K562 (cell line): Measurements from ENCODE around the gene STX1B. TPM values are rescaled to one million over a fixed set of nuclear protein-coding genes. Genes with fewer than 3 reads are reported as not detected.

Experiments
- ATAC-seq: fragments of 200-7000 bp; cut with Tn5 transposase; 3 replicates; pipeline ENCODE4 v1.9.1; 2020; ENCODE audit warnings: moderate library complexity
- BruUV-seq: library from RNA; stranded (reverse); fragments of 400-500 nt; replicated peaks from 2 replicates; lab custom pipeline; 2021; lab: Mats Ljungman, UMichigan
- CTCF ChIA-PET: fragments of 300-600 bp; formaldehyde crosslinking; extraction: SDS; loops from one replicate; lab custom pipeline; 2021; ENCODE audit warnings: low intra/inter-chr PET ratio; lab: Yijun Ruan, JAX
- POLR2A ChIA-PET: fragments of 300-600, 350-650 bp; sonication (Branson Sonifier 250); formaldehyde crosslinking; extraction: SDS; loops from one replicate; lab custom pipeline; 2021; ENCODE audit warnings: antibody characterized with exemption, inconsistent platforms; lab: Yijun Ruan, JAX
- DNase-seq, 4 experiments: peaks; one replicate each; pipeline versions ENCODE4 v3.0.0 to v3.0.0-alpha.2; 2011 to 2018; ENCODE audit warnings: low spot score in 3 of 4, mixed read lengths in 3 of 4; ENCODE audit errors: extremely low read depth in 1 of 4
- FAIRE-seq: peaks from 2 replicates; lab custom pipeline; 2011; peaks lifted over from hg19 to GRCh38; lab: Jason Lieb, UNC
- H2AFZ ChIP-seq: 2 replicates; pipeline ENCODE4 v1.6.0; 2011; ENCODE audit warnings: low read depth, low read length, control low read depth, inconsistent platforms
- H3K27ac ChIP-seq: fragments of 200-600 bp; 3 replicates; pipeline ENCODE4 v1.8.0; 2011; ENCODE audit warnings: low read depth, mild to moderate bottlenecking, control low read depth, inconsistent platforms, low read length, moderate library complexity, mixed read lengths; ENCODE audit errors: extremely low read depth
- H3K27me3 ChIP-seq, 2 experiments: fragments of 300-600 bp in 1 of 2; 2 replicates in 1 of 2; 3 replicates in 1 of 2; pipeline versions ENCODE4 v1.6.0 to v1.8.0; 2011; ENCODE audit warnings: inconsistent platforms in 2 of 2, low read length in 2 of 2, mild to moderate bottlenecking in 1 of 2, mixed read lengths in 1 of 2, moderate library complexity in 1 of 2; ENCODE audit not compliant: control insufficient read depth in 2 of 2, insufficient read depth in 2 of 2
- H3K36me3 ChIP-seq: fragments of 300-600 bp; 3 replicates; pipeline ENCODE4 v1.8.0; 2011; ENCODE audit warnings: mild to moderate bottlenecking, low read length, inconsistent platforms; ENCODE audit not compliant: control insufficient read depth, insufficient read depth
- H3K4me1 ChIP-seq, 2 experiments: fragments of 200-600 bp in 1 of 2; replicated peaks in 1 of 2; 2 replicates in 1 of 2; 3 replicates in 1 of 2; pipeline versions ENCODE4 v1.5.1 to v1.8.0; 2011; ENCODE audit warnings: inconsistent platforms in 2 of 2, low read length in 2 of 2, mild to moderate bottlenecking in 1 of 2, mixed read lengths in 1 of 2, moderate library complexity in 1 of 2; ENCODE audit not compliant: control insufficient read depth in 2 of 2, insufficient read depth in 2 of 2
- H3K4me2 ChIP-seq: 2 replicates; pipeline ENCODE4 v1.6.1; 2011; ENCODE audit warnings: low read length, control low read depth, inconsistent platforms, mixed read lengths; ENCODE audit not compliant: insufficient read depth
- H3K4me3 ChIP-seq: fragments of 200-600 bp; sonication (generic), shearing (Covaris generic); 2 replicates; pipeline ENCODE4 v1.5.1; 2016; ENCODE audit warnings: control low read depth, inconsistent platforms
- H3K79me2 ChIP-seq: fragments of 200-600 bp; 3 replicates; pipeline ENCODE4 v1.8.0; 2011; ENCODE audit warnings: low read length, inconsistent platforms; ENCODE audit not compliant: control insufficient read depth, insufficient read depth
- H3K9ac ChIP-seq, 2 experiments: 2 replicates each; pipeline versions ENCODE4 v1.6.0 to v1.6.1; 2011; ENCODE audit warnings: low read depth in 2 of 2, low read length in 2 of 2, control low read depth in 1 of 2, inconsistent platforms in 1 of 2, mild to moderate bottlenecking in 1 of 2, mixed read lengths in 1 of 2; ENCODE audit not compliant: insufficient read depth in 1 of 2
- H3K9me1 ChIP-seq: one replicate; pipeline ENCODE4 v1.6.0; 2011; ENCODE audit warnings: inconsistent platforms, mild to moderate bottlenecking, low read length, moderate library complexity; ENCODE audit not compliant: control insufficient read depth, insufficient read depth
- H3K9me3 ChIP-seq: replicated peaks from 2 replicates; pipeline ENCODE4 v1.5.1; 2011; ENCODE audit warnings: low read depth, low read length, inconsistent platforms; ENCODE audit not compliant: control insufficient read depth, insufficient read depth
- H4K20me1 ChIP-seq: replicated peaks from 2 replicates; pipeline ENCODE4 v1.6.1; 2011; ENCODE audit warnings: low read length, inconsistent platforms, mixed read lengths; ENCODE audit not compliant: control insufficient read depth, insufficient read depth
- CBX8 ChIP-seq: fragments of 200-600 bp; sonication (generic); IDR thresholded peaks from 2 replicates; pipeline ENCODE4 v1.6.1; 2012; ENCODE audit warnings: borderline replicate concordance, mixed run types, low read depth, mild to moderate bottlenecking, moderate library complexity, mixed read lengths, low read length, control low read depth, inconsistent platforms; ENCODE audit not compliant: poor library complexity, severe bottlenecking; ENCODE audit errors: extremely low read depth
- NCOA6 ChIP-seq: fragments of 450-650 bp; IDR thresholded peaks from 2 replicates; pipeline ENCODE4 v1.6.1; 2017; ENCODE audit warnings: mild to moderate bottlenecking
- NEUROD1 ChIP-seq: fragments of 150-350 bp; IDR thresholded peaks from 2 replicates; pipeline ENCODE4 v1.6.1; 2014; ENCODE audit warnings: borderline replicate concordance, low read length, low read depth; ENCODE audit not compliant: partially characterized antibody
- RBFOX2 ChIP-seq: fragments of 200-400 bp; formaldehyde crosslinking; IDR thresholded peaks from 2 replicates; pipeline ENCODE4 v1.6.1; 2017; ENCODE audit warnings: low read depth, mild to moderate bottlenecking, low read length, moderate library complexity
- WGBS: fragments of 100-300 bp; shearing (Covaris generic); methylation state at CpG from one replicate; pipeline ENCODE4 v1.1.6; 2016; ENCODE audit warnings: low coverage, mixed read lengths; ENCODE audit not compliant: insufficient coverage; ENCODE audit errors: missing lambda C conversion rate; 5-methylcytosine and 5-hydroxymethylcytosine counted together
- in situ Hi-C: fragments of 300-500 bp; cut with MboI; formaldehyde crosslinking; loops from 4 replicates; pipeline ENCODE4 v1.15.0; 2018; ENCODE audit warnings: inconsistent platforms, mixed read lengths
- intact Hi-C: fragments of 100-400 bp; cut with micrococcal nuclease; formaldehyde crosslinking; loops from 2 replicates; pipeline ENCODE4 v1.14.2; 2022
- polyA plus RNA-seq, 8 experiments: library from polyadenylated mRNA; depleted of rRNA in 4 of 8; stranded (reverse) in 5 of 8; unstranded in 3 of 8; fragments of >200 nt; fragmentation: Nextera tagmentation in 2 of 8; fragmentation: Illumina TruSeq in 1 of 8; extraction: Ambion mirVana in 2 of 8; extraction: Trizol in 1 of 8; gene quantifications; 2 replicates each; pipeline versions ENCODE4 v1.2.1 to v1.2.3, GENCODE V29; 2011 to 2014; ENCODE audit warnings: inconsistent platforms in 1 of 8, missing spikeins in 1 of 8
- total RNA-seq, 7 experiments: library from RNA; depleted of rRNA in 6 of 7; stranded (reverse); fragments of >200 nt in 6 of 7; fragmentation: Illumina TruSeq in 2 of 7; extraction: Trizol in 2 of 7; gene quantifications; 2 replicates each; pipeline versions ENCODE4 v1.2.1 to v1.2.3, GENCODE V29; 2011 to 2021; ENCODE audit warnings: low replicate concordance in 1 of 7
- TF ChIP-seq, protein P1 (sequence below): sonication (generic); formaldehyde crosslinking; IDR thresholded peaks from 2 replicates; pipeline ENCODE4 v1.8.1; 2023; ENCODE audit warnings: mild to moderate bottlenecking, missing genetic modification reagents
- TF ChIP-seq, protein P2 (sequence below): fragments of 250-450 bp; sonication (Bioruptor Pico); IDR thresholded peaks from 2 replicates; pipeline ENCODE4 v1.6.1; 2021; ENCODE audit warnings: mild to moderate bottlenecking
- TF ChIP-seq, protein P3 (sequence below), 3 experiments: fragments of 200-800 bp in 1 of 3; fragments of 250-450 bp in 1 of 3; fragments of 450-650 bp in 1 of 3; sonication (Bioruptor Pico) in 1 of 3; sonication (Bioruptor generic) in 1 of 3; formaldehyde crosslinking in 1 of 3; IDR thresholded peaks; 2 replicates each; pipeline versions ENCODE4 v1.6.1 to v1.8.0; 2016 to 2022; ENCODE audit warnings: mild to moderate bottlenecking in 2 of 3, missing genetic modification characterization in 2 of 3, missing compliant biosample characterization in 1 of 3, moderate library complexity in 1 of 3
- TF ChIP-seq, protein P4 (sequence below): sonication (generic); formaldehyde crosslinking; IDR thresholded peaks from 2 replicates; pipeline ENCODE4 v1.8.0; 2022; ENCODE audit warnings: missing genetic modification reagents, mild to moderate bottlenecking, borderline replicate concordance

STX1B gene
- total and polyA plus RNA-seq, 9 of the 15 experiments (the other 6 are each of a cell fraction or from before 2014, with no cell fraction given) = 0.07 to 2.5 (median 0.86) TPM

DNA sequence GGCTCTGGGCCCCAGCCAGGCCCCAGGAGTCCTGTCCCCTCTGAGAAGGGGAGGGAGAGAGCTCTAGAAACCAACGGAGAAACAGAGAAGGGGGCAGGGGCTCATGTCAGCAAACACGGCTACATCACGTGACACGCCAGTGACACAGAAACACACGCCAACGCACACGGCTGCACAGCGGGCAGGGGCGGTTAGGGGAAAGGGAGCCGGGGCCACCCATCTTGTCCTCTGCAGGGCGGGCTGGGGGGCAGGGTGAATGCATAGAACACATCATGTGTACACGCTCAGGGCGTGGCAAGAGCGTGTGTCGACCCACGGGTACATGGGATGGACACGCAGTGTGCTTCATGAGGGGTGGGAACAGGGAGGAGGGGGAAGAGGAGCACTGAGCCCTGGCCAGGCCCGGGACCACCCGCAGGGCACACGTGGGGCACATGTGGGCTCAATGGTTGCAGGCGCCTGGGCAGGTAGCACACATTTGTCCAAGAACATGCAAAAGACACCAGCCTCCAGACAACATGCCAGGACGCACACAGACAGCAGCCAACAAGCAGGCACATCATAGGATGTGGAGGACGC is 20.9 kb downstream of the STX1B start:
- Histone ChIP-seq H3K36me3 (peaks cover 22% of the 10 kb centered on the region; the same call in 1 of the 3 replicates), H3K4me3 (no peak overlapping the region), H3K27me3 (no peaks in the 10 kb centered on the region), H3K9me3 (no peaks in the 10 kb centered on the region), H3K9me1 (no peaks in the 10 kb centered on the region), H3K9ac (no peak overlapping the region), H3K27ac (no peak overlapping the region), H3K4me1 (peaks cover 24 to 66% of the 10 kb centered on the region in 2 experiments), H2AFZ (no peak overlapping the region), H3K79me2 (peaks cover 15% of the 10 kb centered on the region), H3K4me2 (no peak overlapping the region), H4K20me1 (no peaks in the 10 kb centered on the region)
- FAIRE-seq (no peak), ATAC-seq (no peak), DNase-seq (no peak)
- CTCF ChIA-PET = no interaction called here
- POLR2A ChIA-PET = interaction anchor here (1.0 kb wide), 1 partner anchor 239 kb away, joined by 6 read pairs; no protein-coding TSS in a partner anchor
- no TSS peak for BruUV-seq
- intact Hi-C loops (loop anchor here (5.0 to 10.0 kb wide), 4 partner anchors 43 to 305 kb away; partner anchors contain the start of genes STX4, ZNF646 and ZNF668), in situ Hi-C loops (loop anchor here (10.0 to 25.0 kb wide), 3 partner anchors 305 to 448 kb away; partner anchors contain the start of genes COX6A2 and ZNF843)
- WGBS = 65% methylated on average over 7 of the region's 23 CpGs
- TF ChIP-seq, protein P1, sequence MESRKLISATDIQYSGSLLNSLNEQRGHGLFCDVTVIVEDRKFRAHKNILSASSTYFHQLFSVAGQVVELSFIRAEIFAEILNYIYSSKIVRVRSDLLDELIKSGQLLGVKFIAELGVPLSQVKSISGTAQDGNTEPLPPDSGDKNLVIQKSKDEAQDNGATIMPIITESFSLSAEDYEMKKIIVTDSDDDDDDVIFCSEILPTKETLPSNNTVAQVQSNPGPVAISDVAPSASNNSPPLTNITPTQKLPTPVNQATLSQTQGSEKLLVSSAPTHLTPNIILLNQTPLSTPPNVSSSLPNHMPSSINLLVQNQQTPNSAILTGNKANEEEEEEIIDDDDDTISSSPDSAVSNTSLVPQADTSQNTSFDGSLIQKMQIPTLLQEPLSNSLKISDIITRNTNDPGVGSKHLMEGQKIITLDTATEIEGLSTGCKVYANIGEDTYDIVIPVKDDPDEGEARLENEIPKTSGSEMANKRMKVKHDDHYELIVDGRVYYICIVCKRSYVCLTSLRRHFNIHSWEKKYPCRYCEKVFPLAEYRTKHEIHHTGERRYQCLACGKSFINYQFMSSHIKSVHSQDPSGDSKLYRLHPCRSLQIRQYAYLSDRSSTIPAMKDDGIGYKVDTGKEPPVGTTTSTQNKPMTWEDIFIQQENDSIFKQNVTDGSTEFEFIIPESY = no peak
- TF ChIP-seq RBFOX2 = 0 out of 2 replicates have a peak, but pooled peaks have one; percentile 29
- TF ChIP-seq, protein P2, sequence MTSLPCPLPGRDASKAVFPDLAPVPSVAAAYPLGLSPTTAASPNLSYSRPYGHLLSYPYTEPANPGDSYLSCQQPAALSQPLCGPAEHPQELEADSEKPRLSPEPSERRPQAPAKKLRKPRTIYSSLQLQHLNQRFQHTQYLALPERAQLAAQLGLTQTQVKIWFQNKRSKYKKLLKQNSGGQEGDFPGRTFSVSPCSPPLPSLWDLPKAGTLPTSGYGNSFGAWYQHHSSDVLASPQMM (CRISPR knock-in tag) = no peak
- no peak for TF ChIP-seq NEUROD1
- TF ChIP-seq, protein P3, sequence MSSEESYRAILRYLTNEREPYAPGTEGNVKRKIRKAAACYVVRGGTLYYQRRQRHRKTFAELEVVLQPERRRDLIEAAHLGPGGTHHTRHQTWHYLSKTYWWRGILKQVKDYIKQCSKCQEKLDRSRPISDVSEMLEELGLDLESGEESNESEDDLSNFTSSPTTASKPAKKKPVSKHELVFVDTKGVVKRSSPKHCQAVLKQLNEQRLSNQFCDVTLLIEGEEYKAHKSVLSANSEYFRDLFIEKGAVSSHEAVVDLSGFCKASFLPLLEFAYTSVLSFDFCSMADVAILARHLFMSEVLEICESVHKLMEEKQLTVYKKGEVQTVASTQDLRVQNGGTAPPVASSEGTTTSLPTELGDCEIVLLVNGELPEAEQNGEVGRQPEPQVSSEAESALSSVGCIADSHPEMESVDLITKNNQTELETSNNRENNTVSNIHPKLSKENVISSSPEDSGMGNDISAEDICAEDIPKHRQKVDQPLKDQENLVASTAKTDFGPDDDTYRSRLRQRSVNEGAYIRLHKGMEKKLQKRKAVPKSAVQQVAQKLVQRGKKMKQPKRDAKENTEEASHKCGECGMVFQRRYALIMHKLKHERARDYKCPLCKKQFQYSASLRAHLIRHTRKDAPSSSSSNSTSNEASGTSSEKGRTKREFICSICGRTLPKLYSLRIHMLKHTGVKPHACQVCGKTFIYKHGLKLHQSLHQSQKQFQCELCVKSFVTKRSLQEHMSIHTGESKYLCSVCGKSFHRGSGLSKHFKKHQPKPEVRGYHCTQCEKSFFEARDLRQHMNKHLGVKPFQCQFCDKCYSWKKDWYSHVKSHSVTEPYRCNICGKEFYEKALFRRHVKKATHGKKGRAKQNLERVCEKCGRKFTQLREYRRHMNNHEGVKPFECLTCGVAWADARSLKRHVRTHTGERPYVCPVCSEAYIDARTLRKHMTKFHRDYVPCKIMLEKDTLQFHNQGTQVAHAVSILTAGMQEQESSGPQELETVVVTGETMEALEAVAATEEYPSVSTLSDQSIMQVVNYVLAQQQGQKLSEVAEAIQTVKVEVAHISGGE (CRISPR knock-in tag; IDR thresholded peaks at IDR 0.05) = no peak
- TF ChIP-seq NCOA6 = no peak
- TF ChIP-seq, protein P4, sequence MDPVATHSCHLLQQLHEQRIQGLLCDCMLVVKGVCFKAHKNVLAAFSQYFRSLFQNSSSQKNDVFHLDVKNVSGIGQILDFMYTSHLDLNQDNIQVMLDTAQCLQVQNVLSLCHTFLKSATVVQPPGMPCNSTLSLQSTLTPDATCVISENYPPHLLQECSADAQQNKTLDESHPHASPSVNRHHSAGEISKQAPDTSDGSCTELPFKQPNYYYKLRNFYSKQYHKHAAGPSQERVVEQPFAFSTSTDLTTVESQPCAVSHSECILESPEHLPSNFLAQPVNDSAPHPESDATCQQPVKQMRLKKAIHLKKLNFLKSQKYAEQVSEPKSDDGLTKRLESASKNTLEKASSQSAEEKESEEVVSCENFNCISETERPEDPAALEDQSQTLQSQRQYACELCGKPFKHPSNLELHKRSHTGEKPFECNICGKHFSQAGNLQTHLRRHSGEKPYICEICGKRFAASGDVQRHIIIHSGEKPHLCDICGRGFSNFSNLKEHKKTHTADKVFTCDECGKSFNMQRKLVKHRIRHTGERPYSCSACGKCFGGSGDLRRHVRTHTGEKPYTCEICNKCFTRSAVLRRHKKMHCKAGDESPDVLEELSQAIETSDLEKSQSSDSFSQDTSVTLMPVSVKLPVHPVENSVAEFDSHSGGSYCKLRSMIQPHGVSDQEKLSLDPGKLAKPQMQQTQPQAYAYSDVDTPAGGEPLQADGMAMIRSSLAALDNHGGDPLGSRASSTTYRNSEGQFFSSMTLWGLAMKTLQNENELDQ (CRISPR knock-in tag) = no peak
- TF ChIP-seq CBX8 = no peak
